B cell (primary cell): ENCODE data around the gene USP17L15. TPM values are rescaled to one million over a fixed set of nuclear protein-coding genes. Genes with fewer than 3 reads are reported as not detected.
"Not testable (repeated sequence)": the region's sequence is repeated elsewhere in the genome, so short reads cannot be mapped to it uniquely, and the experiment has no call there.

Experiments used
- ATAC-seq: fragments of 200-7000 bp; cut with Tn5 transposase; one replicate; pipeline ENCODE4 v1.10.0; 2021; ENCODE audit warnings: low read depth, mild to moderate bottlenecking, moderate number of reproducible peaks, moderate library complexity
- CTCF ChIA-PET: fragments of 350-600 bp; sonication (Branson Sonifier 250); formaldehyde crosslinking; loops from one replicate; lab custom pipeline; 2021; ENCODE audit warnings: antibody characterized with exemption, inconsistent platforms; lab: Charles Lee
- POLR2A ChIA-PET: fragments of 350-600 bp; sonication (Branson Sonifier 250); formaldehyde crosslinking; loops from one replicate; lab custom pipeline; 2021; ENCODE audit warnings: antibody characterized with exemption; lab: Charles Lee
- DNase-seq: peaks from one replicate; pipeline ENCODE4 v3.0.0; 2013
- H2AFZ ChIP-seq: 2 replicates; pipeline ENCODE4 v1.6.1; 2012; ENCODE audit warnings: mild to moderate bottlenecking, low read depth, low read length; ENCODE audit not compliant: insufficient read depth, poor library complexity, severe bottlenecking
- H3K27ac ChIP-seq, 2 donors: 1 replicate in 1 of 2; 2 replicates in 1 of 2; pipeline ENCODE4 v1.5.1; 2012 to 2013; ENCODE audit warnings: low read length in 2 of 2, mild to moderate bottlenecking in 2 of 2, moderate library complexity in 1 of 2
- H3K27me3 ChIP-seq, 4 experiments: fragments of 200-600 bp in 1 of 4; sonication (generic) in 1 of 4; replicated peaks in 1 of 4; 1 replicate in 2 of 4; 2 replicates in 2 of 4; pipeline versions ENCODE4 v1.6.1 to v1.7.0; 2013 to 2016; ENCODE audit warnings: low read length in 3 of 4, mild to moderate bottlenecking in 2 of 4, mixed read lengths in 1 of 4, moderate library complexity in 1 of 4; ENCODE audit not compliant: insufficient read depth in 4 of 4, control insufficient read depth in 3 of 4; ENCODE audit errors: control extremely low read depth in 1 of 4
- H3K36me3 ChIP-seq, 2 experiments: replicated peaks in 1 of 2; 1 replicate in 1 of 2; 2 replicates in 1 of 2; pipeline versions ENCODE4 v1.6.1 to v1.7.1; 2013; ENCODE audit warnings: low read length in 1 of 2; ENCODE audit not compliant: insufficient read depth in 2 of 2, control insufficient read depth in 1 of 2; ENCODE audit errors: control extremely low read depth in 1 of 2, extremely low read depth in 1 of 2
- H3K4me1 ChIP-seq, 2 donors: fragments of 200-600 bp in 1 of 2; sonication (generic) in 1 of 2; 1 replicate in 1 of 2; 2 replicates in 1 of 2; pipeline versions ENCODE4 v1.5.1 to v1.6.1; 2013 to 2017; ENCODE audit warnings: low read length in 2 of 2; ENCODE audit not compliant: control insufficient read depth in 2 of 2, insufficient read depth in 2 of 2
- H3K4me2 ChIP-seq: replicated peaks from 2 replicates; pipeline ENCODE3; 2012; ENCODE audit warnings: mild to moderate bottlenecking, low read depth, low read length; ENCODE audit not compliant: poor library complexity, severe bottlenecking
- H3K4me3 ChIP-seq, 5 experiments: fragments of 200-600 bp in 1 of 5; sonication (generic) in 1 of 5; 1 replicate in 3 of 5; 2 replicates in 2 of 5; pipeline versions ENCODE4 v1.5.1 to v1.7.0; 2011 to 2016; ENCODE audit warnings: low read length in 4 of 5, mild to moderate bottlenecking in 4 of 5, low read depth in 2 of 5, control low read depth in 1 of 5, moderate library complexity in 1 of 5; ENCODE audit not compliant: insufficient read depth in 1 of 5; ENCODE audit errors: control extremely low read depth in 1 of 5, extremely low read depth in 1 of 5
- H3K79me2 ChIP-seq: fragments of 200-600 bp; sonication (generic); one replicate; pipeline ENCODE4 v1.6.0; 2016; ENCODE audit warnings: low read length; ENCODE audit not compliant: control insufficient read depth, insufficient read depth
- H3K9ac ChIP-seq: fragments of 200-600 bp; sonication (generic); 2 replicates; pipeline ENCODE4 v1.6.1; 2017; ENCODE audit warnings: mild to moderate bottlenecking, low read length, moderate library complexity
- H3K9me3 ChIP-seq, 3 donors: one replicate each; pipeline versions ENCODE4 v1.6.1 to v1.7.1; 2013; ENCODE audit warnings: low read length in 2 of 3; ENCODE audit not compliant: control insufficient read depth in 2 of 3, insufficient read depth in 1 of 3; ENCODE audit errors: control extremely low read depth in 1 of 3
- H4K20me1 ChIP-seq: 2 replicates; pipeline ENCODE4 v1.6.0; 2012; ENCODE audit warnings: mild to moderate bottlenecking, low read length; ENCODE audit not compliant: insufficient read depth, control insufficient read depth, poor library complexity, severe bottlenecking
- H3K27ac Mint-ChIP-seq: one replicate; pipeline ENCODE4 v1.8.0; 2021; ENCODE audit warnings: mixed read lengths
- H3K27me3 Mint-ChIP-seq: one replicate; pipeline ENCODE4 v1.8.0; 2021; ENCODE audit warnings: mixed read lengths
- H3K4me1 Mint-ChIP-seq: one replicate; pipeline ENCODE4 v1.8.0; 2021; ENCODE audit warnings: mixed read lengths
- H3K4me3 Mint-ChIP-seq: one replicate; pipeline ENCODE4 v1.8.0; 2021; ENCODE audit warnings: mixed read lengths
- H3K9me3 Mint-ChIP-seq: one replicate; pipeline ENCODE4 v1.8.0; 2022; ENCODE audit warnings: mixed read lengths; ENCODE audit not compliant: insufficient read depth
- WGBS: methylation state at CpG from one replicate; pipeline ENCODE4 v1.1.5; 2013; ENCODE audit warnings: missing lambda C conversion rate; ENCODE audit not compliant: insufficient coverage; 5-methylcytosine and 5-hydroxymethylcytosine counted together
- intact Hi-C: fragments of 100-400 bp; cut with micrococcal nuclease; formaldehyde crosslinking; loops from one replicate; pipeline ENCODE4 v1.10.0; 2022
- polyA plus RNA-seq: library from polyadenylated mRNA; depleted of rRNA; stranded (reverse); fragments of >200 nt; gene quantifications from 2 replicates; pipeline ENCODE4 v1.2.3, GENCODE V29; 2012
- total RNA-seq, 2 donors: library from RNA; stranded (reverse); fragments of 120-200 nt in 1 of 2; gene quantifications; 1 replicate in 1 of 2; 2 replicates in 1 of 2; pipeline versions ENCODE4 v1.2.3 to v1.2.4, GENCODE V29; 2013 to 2022

Gene USP17L15
- total and polyA plus RNA-seq, 2 donors (not counting 1 experiment from before 2014, with no cell fraction given), result not detected

DNA sequence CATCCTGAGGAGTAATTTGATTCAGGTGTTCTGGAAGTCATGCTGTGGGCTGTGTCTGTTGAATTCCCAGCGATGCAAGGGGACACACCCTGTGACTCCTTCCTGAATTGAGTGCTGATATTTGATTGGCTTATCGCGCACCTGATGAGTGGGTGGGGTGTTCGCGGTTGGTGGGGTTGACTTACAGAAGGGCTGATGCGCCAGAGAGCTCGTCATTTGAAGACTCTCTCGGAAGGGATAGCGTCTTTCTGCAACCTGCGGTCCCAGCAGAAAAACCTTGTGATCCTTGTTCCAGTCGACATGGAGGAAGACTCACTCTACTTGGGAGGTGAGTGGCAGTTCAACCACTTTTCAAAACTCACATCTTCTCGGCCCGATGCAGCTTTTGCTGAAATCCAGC lies 14.3 kb upstream of the USP17L15 start, which contains the start of gene USP17L12:
USP17L12 (plus strand) TSS at position 301 of the 400 bp plus-strand sequence; CDS start at position 301, 0 bp downstream.
- CTCF ChIA-PET, ATAC-seq, H3K9me3 Mint-ChIP-seq: not testable (repeated sequence)

DNA sequence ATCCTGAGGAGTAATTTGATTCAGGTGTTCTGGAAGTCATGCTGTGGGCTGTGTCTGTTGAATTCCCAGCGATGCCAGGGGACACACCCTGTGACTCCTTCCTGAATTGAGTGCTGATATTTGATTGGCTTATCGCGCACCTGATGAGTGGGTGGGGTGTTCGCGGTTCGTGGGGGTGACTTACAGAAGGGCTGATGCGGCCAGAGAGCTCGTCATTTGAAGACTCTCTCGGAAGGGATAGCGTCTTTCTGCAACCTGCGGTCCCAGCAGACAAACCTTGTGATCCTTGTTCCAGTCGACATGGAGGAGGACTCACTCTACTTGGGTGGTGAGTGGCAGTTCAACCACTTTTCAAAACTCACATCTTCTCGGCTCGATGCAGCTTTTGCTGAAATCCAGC lies 9.6 kb upstream of the USP17L15 start, which contains the start of gene USP17L13:
USP17L13 (plus strand) TSS at position 301 of the 400 bp plus-strand sequence; CDS start at position 301, 0 bp downstream.
- H3K27me3 Mint-ChIP-seq, H3K27ac Mint-ChIP-seq, CTCF ChIA-PET, H3K4me1 ChIP-seq, H3K4me1 Mint-ChIP-seq, H4K20me1 ChIP-seq, H3K4me3 ChIP-seq, ATAC-seq, H2AFZ ChIP-seq, H3K9me3 Mint-ChIP-seq, H3K27ac ChIP-seq, intact Hi-C loops, H3K79me2 ChIP-seq, H3K9ac ChIP-seq, H3K4me3 Mint-ChIP-seq, H3K4me2 ChIP-seq, H3K9me3 ChIP-seq, H3K36me3 ChIP-seq, POLR2A ChIA-PET, H3K27me3 ChIP-seq, DNase-seq: not testable (repeated sequence)
- WGBS, result no CpG with 5 or more reads among the region's 14 CpGs

More for the DNA sequence above, 14.3 kb upstream of the USP17L15 start, which contains the start of gene USP17L12:
- H3K27me3 ChIP-seq, H3K36me3 ChIP-seq, H3K79me2 ChIP-seq, H3K27ac ChIP-seq, H3K9ac ChIP-seq, H3K4me1 Mint-ChIP-seq, DNase-seq, H4K20me1 ChIP-seq, H3K27ac Mint-ChIP-seq, H3K9me3 ChIP-seq, intact Hi-C loops, H3K27me3 Mint-ChIP-seq, H3K4me3 ChIP-seq, H2AFZ ChIP-seq, H3K4me2 ChIP-seq, H3K4me1 ChIP-seq, POLR2A ChIA-PET, H3K4me3 Mint-ChIP-seq: not testable (repeated sequence)
- WGBS, result no CpG with 5 or more reads among the region's 13 CpGs

DNA sequence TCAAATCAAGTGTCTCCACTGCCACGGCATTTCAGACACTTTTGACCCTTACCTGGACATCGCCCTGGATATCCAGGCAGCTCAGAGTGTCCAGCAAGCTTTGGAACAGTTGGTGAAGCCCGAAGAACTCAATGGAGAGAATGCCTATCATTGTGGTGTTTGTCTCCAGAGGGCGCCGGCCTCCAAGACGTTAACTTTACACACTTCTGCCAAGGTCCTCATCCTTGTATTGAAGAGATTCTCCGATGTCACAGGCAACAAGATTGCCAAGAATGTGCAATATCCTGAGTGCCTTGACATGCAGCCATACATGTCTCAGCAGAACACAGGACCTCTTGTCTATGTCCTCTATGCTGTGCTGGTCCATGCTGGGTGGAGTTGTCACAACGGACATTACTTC lies 3.9 kb upstream of the USP17L15 start:
- DNase-seq, intact Hi-C loops, H3K9me3 ChIP-seq, H3K9me3 Mint-ChIP-seq, H4K20me1 ChIP-seq, H3K27me3 Mint-ChIP-seq, H3K79me2 ChIP-seq, H3K4me2 ChIP-seq, H3K27ac Mint-ChIP-seq, H3K4me3 Mint-ChIP-seq, H3K4me1 Mint-ChIP-seq, CTCF ChIA-PET, H3K27me3 ChIP-seq, ATAC-seq, H3K27ac ChIP-seq, H3K4me3 ChIP-seq, H3K9ac ChIP-seq, POLR2A ChIA-PET, H2AFZ ChIP-seq, H3K4me1 ChIP-seq, H3K36me3 ChIP-seq: not testable (repeated sequence)
- no CpG with 5 or more reads among the region's 8 CpGs for WGBS

- H3K27me3 ChIP-seq, H3K4me3 Mint-ChIP-seq, H3K4me2 ChIP-seq, H3K9me3 ChIP-seq, H3K27ac ChIP-seq, H3K4me1 Mint-ChIP-seq, H3K27me3 Mint-ChIP-seq, H3K4me3 ChIP-seq, H2AFZ ChIP-seq, H4K20me1 ChIP-seq, H3K79me2 ChIP-seq, CTCF ChIA-PET, ATAC-seq, H3K4me1 ChIP-seq, H3K9ac ChIP-seq, intact Hi-C loops, H3K9me3 Mint-ChIP-seq, POLR2A ChIA-PET, H3K27ac Mint-ChIP-seq, H3K36me3 ChIP-seq: not testable (repeated sequence)
- WGBS, result no CpG with 5 or more reads among the region's 12 CpGs
- DNase-seq, result peak; percentile 0
Observed at GRCh38 chr4:9238461-9238860, 4.3 kb downstream of the USP17L15 start.
